Activated T-cell treated with anti-CD3 and anti-CD28 coated beads, Interleukin-2, amount 50 U/mL, for 72 hours (primary cell): Measurements from ENCODE around the gene AFF3. TPM values are rescaled to one million over a fixed set of nuclear protein-coding genes. Genes with fewer than 3 reads are reported as not detected.
A peak's percentile ranks its signal among the peaks of the same experiment; 100 is the strongest.
"Not testable (repeated sequence)": the region's sequence is repeated elsewhere in the genome, so short reads cannot be mapped to it uniquely, and the experiment has no call there.

Source experiments
- ATAC-seq, 2 donors: fragments of 150-1000 bp; cut with Tn5 transposase; replicated peaks in 1 of 2; 2 replicates each; pipeline ENCODE4 v1.10.0; 2021; ENCODE audit warnings: moderate library complexity in 2 of 2, mild to moderate bottlenecking in 1 of 2
- DNase-seq, 2 donors: peaks; one replicate each; pipeline ENCODE4 v3.0.0; 2021 to 2022; ENCODE audit warnings: mixed read lengths in 1 of 2
- H3K27ac Mint-ChIP-seq: one replicate; pipeline ENCODE4 v1.8.0; 2022; ENCODE audit warnings: mild to moderate bottlenecking, moderate library complexity, mixed read lengths
- H3K27me3 Mint-ChIP-seq: one replicate; pipeline ENCODE4 v1.8.0; 2022; ENCODE audit warnings: low read depth, mixed read lengths
- H3K36me3 Mint-ChIP-seq, 2 donors: one replicate each; pipeline ENCODE4 v1.8.0; 2022; ENCODE audit warnings: mixed read lengths in 2 of 2, mild to moderate bottlenecking in 1 of 2; ENCODE audit not compliant: insufficient read depth in 2 of 2
- H3K4me1 Mint-ChIP-seq: one replicate; pipeline ENCODE4 v1.8.0; 2022; ENCODE audit warnings: low read depth, mixed read lengths
- H3K4me3 Mint-ChIP-seq, 2 donors: one replicate each; pipeline ENCODE4 v1.8.0; 2022; ENCODE audit warnings: mild to moderate bottlenecking in 2 of 2, mixed read lengths in 2 of 2, moderate library complexity in 2 of 2
- H3K9me3 Mint-ChIP-seq, 2 donors: one replicate each; pipeline ENCODE4 v1.8.0; 2022; ENCODE audit warnings: mixed read lengths in 2 of 2
- total RNA-seq, 2 donors: library from RNA; stranded (reverse); gene quantifications; one replicate each; pipeline ENCODE4 v1.2.3, GENCODE V29; 2022

The AFF3 gene
- total RNA-seq, 2 donors from 2014 or later = 0.39 to 2.6 TPM

DNA sequence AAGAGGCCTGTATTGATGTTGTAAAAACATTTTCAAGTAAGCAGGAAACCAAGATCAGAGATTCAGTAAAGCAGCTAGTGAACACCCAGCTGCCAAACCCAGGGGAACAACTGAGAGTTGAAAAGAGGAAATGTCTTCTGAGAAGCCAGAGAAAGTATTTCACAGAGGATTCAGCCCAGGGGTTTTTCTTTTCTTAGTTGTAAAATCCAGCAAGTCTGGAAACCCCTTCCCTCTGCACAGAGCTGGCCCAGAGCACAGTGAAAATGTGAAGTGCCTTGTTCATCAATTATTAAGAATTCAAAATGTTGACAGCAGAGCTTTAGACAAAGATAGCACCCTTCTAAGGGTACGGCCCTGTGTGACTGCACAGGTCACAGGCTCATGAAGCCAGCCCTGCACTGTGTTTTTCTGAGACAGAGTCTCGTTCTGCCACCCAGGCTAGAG is 28.4 kb downstream of the AFF3 start:
- Mint-ChIP-seq H3K27me3 (no peaks in the 10 kb centered on the region), H3K9me3 (peaks cover 6 to 7% of the 10 kb centered on the region in 2 donors), H3K4me3 (no peak overlapping the region), H3K36me3 (peaks cover 7 to 8% of the 10 kb centered on the region in 2 donors), H3K4me1 (peaks cover 22% of the 10 kb centered on the region), H3K27ac (no peak overlapping the region)
- DNase-seq (no peak), ATAC-seq (peak in 1 of 2 donors; percentile 13)

DNA sequence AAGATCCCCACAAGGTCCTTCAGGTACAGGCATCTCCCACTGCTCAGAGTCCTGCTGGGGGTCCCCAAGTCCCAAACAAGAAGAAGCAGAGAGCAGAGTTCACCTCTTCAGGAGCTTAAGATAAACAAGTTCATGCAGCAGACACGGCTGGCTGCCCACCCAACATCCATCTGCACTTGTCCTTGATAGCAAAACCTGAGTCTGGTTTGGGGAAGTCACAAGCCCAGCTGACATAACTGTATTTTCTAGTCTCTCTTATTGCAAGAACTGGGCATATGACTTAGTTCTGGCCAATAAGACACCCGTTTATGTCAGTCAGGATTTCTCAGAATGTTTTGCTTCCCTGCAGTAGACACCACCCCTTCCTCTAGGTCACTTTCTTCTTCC is 31.8 kb downstream of the AFF3 start:
- Mint-ChIP-seq H3K4me1 (peaks cover 24% of the 10 kb centered on the region), H3K27me3 (peaks cover 16% of the 10 kb centered on the region), H3K36me3 (peaks cover 0 to 3% of the 10 kb centered on the region in 2 donors), H3K27ac (no peak overlapping the region), H3K4me3 (no peak overlapping the region), H3K9me3 (no peaks in the 10 kb centered on the region)
- ATAC-seq (no peak), DNase-seq (no peak)

DNA sequence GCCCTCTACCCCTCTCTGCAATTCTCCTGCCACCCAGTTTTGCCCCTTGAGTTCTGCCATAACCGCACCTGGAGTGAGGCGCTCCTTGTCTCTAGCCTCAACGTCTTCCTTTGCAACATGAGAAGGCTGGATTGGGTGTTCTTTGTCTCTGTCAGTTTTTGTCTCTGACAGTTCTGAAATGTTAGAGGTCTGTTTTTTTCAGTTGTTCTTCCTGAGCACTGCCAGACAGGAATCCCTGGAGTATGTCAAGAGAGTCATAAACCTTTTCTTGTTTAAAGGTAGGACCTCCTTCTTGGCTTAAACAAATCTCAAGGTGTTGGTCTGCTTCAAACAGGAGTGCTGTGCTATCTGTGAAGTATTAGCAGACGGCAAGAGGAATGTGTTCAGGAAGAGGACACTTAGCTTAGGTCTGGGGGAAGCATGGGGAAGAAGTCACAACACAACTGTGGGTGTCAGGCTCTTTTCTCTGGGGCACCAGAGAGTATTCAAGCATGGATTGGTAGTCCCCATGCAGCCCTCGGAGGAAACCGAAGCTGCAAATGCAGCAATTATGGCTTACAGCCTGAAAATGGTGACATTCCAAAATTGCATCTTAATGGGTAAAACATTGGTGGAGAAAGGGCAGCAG is 32.3 kb downstream of the AFF3 start:
- Mint-ChIP-seq H3K9me3 (no peaks in the 10 kb centered on the region), H3K27ac (no peak overlapping the region), H3K36me3 (peaks cover 0 to 3% of the 10 kb centered on the region in 2 donors), H3K4me3 (no peak overlapping the region), H3K27me3 (peaks cover 17% of the 10 kb centered on the region), H3K4me1 (peaks cover 28% of the 10 kb centered on the region)
- DNase-seq = no peak
- ATAC-seq = no peak

DNA sequence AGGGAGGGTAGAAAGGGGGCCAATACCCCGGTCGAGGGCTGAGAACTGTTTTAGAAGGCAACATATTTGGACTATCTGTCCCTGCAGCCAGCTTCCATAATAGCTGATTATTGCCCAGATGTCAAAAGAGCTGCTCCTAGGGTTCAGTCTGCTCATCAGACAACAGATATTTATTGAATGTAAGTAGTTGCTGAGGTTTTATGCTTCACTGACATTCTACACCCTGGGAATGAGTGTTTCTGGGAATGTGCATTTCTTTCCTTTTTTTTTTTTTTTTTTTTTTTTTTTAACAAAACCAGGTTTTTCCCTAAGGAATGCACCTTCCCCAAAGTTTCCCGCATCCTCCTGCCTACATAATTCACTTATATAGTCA is 33.8 kb downstream of the AFF3 start:
- H3K4me3 Mint-ChIP-seq, H3K36me3 Mint-ChIP-seq, H3K9me3 Mint-ChIP-seq, DNase-seq, ATAC-seq, H3K27ac Mint-ChIP-seq: not testable (repeated sequence)
- Mint-ChIP-seq H3K4me1 (peaks cover 15% of the 10 kb centered on the region), H3K27me3 (peaks cover 17% of the 10 kb centered on the region)

DNA sequence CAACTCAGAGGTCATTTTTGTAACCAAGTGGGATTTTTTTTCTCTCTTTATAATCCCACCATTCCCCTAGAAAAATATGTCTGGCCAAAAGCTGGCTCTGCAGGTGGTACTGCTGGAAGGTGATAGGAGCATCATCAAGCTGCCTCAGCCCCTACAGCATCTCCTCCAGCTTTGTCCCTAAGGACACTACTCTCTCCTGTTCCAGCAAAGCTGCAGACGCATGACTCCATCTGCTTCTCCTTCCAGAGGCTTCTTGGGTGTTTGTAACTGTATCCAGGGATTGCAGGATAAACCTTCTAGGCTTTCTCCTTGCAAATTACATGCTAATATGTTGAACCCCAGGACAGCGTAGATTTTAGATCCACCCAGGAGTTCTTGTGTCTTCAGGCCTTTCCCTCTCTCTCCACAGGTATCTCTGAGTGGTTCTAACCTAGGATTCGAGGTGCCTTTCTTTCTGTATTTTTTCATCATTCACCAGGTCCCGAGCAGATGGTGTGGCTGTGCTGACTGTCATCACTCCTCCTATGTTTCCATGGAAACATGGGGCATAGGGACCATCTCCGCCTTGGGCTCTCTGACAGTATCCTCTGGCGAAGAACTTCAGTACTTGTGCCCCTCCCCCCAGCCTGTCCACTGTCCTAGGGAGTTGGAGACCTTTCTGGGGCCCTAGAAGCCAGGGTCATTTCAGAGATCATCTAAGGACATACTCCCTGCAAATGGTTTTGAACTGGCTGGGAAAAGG is 34.3 kb downstream of the AFF3 start:
- ATAC-seq (no peak), DNase-seq (no peak)

DNA sequence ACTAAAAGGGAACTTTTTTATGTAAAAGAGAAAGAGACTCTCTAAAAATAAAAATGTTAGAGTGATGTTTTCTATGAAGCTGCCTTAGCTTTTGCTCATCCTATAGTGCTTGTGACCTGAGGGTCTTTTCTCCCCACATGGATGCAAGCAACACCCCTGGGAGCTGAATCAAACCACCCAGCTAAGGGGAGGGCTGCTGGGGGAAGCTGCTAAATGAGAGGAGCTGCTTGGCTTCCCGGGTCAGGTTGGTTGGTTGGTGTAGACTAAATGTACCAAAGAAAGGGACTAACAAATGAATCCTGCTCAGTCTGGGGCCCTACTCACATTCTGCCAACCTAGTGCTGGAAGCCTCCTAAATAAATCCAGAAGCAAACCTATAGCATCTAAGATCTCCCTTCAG is 35.0 kb downstream of the AFF3 start:
- Mint-ChIP-seq H3K27me3 (peaks cover 23% of the 10 kb centered on the region), H3K9me3 (no peaks in the 10 kb centered on the region), H3K27ac (no peak overlapping the region), H3K36me3 (no peaks in the 10 kb centered on the region), H3K4me1 (peaks cover 6% of the 10 kb centered on the region), H3K4me3 (no peak overlapping the region)
- no peak for DNase-seq
- no peak for ATAC-seq

More for the DNA sequence above, 34.3 kb downstream of the AFF3 start:
- Mint-ChIP-seq H3K9me3 (no peaks in the 10 kb centered on the region), H3K27me3 (peaks cover 20% of the 10 kb centered on the region), H3K27ac (no peak overlapping the region), H3K36me3 (no peaks in the 10 kb centered on the region), H3K4me1 (peaks cover 9% of the 10 kb centered on the region), H3K4me3 (no peak overlapping the region)

DNA sequence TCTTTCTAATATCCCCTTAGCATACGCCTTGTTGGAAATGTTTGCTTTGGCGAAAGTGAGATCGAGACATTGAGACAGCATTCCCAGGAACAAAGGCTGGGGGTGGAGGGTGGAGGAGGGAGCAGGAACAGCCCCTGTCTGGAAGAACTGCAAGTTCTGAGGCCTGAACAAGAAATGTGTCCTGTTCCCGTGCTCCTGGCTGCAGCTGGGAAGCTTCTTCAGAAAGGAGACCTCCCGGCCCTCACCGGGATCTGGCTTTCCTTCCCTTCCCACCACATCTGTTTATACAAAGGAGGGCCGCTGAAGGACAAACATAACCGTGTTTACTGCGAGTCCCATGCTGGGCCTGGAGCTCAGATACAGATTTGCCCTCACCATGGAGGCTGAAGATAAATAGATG is 35.9 kb downstream of the AFF3 start:
- Mint-ChIP-seq H3K4me3 (no peak overlapping the region), H3K27me3 (peaks cover 23% of the 10 kb centered on the region), H3K36me3 (no peaks in the 10 kb centered on the region), H3K27ac (no peak overlapping the region), H3K4me1 (peaks cover 6% of the 10 kb centered on the region), H3K9me3 (no peaks in the 10 kb centered on the region)
- DNase-seq (no peak), ATAC-seq (no peak)

DNA sequence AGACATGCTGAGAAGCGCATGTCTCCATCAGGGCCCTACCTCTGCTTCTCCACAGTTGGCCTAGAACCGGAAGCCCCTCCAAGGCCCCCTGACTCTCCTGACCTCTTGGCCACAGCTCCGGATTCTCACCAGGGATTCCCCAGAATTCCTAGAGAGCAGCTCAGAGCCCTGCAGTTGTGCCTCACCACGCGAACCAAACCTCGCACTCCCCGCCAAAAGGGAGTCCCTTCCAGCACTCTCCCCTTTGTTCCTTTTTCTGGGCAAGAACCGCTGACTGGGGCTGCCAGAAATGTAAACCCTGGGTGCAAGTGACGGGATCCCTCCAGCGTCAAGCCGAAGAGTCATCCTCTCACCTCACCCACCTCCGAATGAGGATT is 36.7 kb downstream of the AFF3 start:
- H3K4me3 Mint-ChIP-seq = peak overlapping the region; percentile 69 to 79
- H3K27ac Mint-ChIP-seq = peak overlapping the region; percentile 57
- peaks cover 6% of the 10 kb centered on the region for H3K4me1 Mint-ChIP-seq
- no peaks in the 10 kb centered on the region for H3K36me3 Mint-ChIP-seq
- ATAC-seq (no peak), DNase-seq (no peak)
- H3K27me3 Mint-ChIP-seq = peaks cover 23% of the 10 kb centered on the region
- H3K9me3 Mint-ChIP-seq = no peaks in the 10 kb centered on the region

DNA sequence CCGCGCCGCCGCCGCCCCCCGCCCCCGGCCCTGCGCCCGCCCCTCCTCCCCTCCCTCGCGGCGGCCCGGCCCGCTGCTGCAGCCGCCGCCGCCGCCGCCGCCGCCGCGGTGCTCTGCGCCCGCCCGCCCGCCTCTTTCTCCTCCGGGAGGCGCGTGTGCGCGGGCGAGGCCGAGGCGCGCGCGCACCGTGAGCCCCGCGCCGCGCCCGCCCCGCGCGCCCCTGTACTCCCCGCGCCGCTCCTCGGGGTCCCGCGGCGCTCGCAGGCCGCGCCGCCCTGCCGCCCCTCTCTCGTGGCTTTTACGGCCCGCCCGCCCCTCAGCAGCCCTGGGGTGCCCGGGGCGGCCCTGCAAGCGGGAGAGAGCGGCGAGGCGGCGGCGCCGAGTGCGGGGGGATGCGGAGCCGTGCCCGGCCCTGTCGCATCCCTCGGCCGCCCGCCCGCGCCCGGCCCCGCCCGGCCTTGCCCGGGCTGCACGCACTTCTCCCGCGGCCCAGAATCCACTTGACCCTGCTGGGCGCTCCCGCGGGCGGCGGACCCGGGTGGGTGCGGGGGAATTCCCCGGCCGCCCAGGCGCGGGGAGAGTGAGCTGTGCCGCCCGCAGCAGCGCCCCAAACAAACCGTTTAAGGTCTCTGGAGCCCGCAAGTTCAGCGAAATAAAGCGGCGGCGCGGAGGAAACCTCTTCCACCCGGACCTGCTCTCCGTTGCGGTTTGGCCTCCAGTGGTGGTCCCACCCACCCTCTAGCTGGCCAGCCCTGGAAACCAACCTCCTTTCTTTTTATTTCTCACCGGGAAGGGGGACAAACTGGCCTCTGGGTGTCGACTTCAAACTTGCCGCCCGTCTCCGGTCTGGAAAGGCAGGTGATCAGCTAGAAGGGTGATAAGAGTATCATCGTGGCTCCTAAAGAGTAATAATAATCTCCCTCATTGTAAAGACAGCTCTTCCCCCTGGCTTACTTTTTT is 37.4 kb downstream of the AFF3 start:
- Mint-ChIP-seq H3K27ac (no peak overlapping the region), H3K36me3 (no peaks in the 10 kb centered on the region), H3K4me1 (peaks cover 6% of the 10 kb centered on the region), H3K4me3 (peak overlapping the region; percentile 69 to 79), H3K9me3 (no peaks in the 10 kb centered on the region), H3K27me3 (peaks cover 23% of the 10 kb centered on the region)
- DNase-seq = peak; percentile 12 to 33
- ATAC-seq = peak; percentile 74 to 78

DNA sequence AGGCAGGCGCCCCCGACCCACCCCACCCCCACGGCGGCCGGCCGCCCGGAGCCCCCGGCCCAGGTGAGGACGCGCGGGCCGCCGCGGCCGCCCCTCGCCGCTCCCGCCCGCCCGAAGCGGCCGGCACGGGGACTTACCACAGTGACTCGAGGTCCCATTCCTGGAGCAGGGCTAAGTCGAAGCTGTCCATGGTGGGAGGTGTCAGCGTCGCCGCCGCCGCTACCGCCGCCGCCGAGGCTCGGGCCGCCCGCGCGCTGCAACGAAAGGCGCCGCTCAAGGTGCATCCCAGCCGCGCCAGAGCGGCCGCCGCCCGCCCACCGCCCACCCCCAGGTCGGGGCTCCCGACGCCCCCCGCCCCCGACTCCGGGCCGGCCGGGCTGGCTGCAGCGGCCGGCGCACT is 38.1 kb downstream of the AFF3 start:
- not testable (repeated sequence) for H3K4me1 Mint-ChIP-seq, H3K27ac Mint-ChIP-seq, DNase-seq, H3K4me3 Mint-ChIP-seq, H3K9me3 Mint-ChIP-seq, H3K36me3 Mint-ChIP-seq
- H3K27me3 Mint-ChIP-seq = peaks cover 23% of the 10 kb centered on the region
- peak; percentile 44 to 47 for ATAC-seq

DNA sequence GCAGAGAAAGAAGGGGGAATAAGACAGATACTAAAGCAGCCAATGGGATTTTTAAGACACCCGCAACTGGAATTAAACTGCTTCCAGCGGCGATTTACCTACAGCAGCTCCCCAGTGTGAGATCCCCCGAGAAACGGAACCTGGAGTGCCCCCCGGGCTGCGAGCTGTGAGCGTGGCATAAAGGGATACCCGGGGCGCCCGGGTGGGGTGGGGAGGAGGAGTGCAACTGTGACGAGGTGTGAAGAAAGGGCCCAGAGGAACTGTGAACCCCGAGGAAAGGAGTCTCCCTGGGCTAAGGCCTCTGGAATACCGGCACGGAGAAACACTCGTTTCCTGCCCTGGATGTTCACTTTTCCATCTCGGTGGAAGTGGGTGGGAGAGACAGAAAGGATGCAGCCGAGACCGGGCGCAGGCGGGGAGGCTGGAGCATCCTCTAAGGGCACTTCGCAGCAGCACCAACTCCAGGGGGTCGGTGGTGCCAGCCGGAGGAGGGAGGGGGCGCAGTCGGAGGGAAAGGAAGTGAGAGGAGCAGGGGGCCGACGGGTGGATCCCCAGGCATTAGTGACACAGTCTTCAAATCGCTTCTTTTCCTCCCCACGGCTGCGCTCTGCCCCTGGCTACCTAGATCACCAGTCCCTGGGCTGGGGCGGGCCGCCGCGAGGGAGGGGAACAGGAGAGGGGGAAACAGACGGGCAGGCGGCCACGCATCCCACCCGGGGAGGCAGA is 38.7 kb downstream of the AFF3 start:
- Mint-ChIP-seq H3K4me3 (peak overlapping the region in 1 of 2 donors; percentile 29), H3K27me3 (peaks cover 23% of the 10 kb centered on the region)
- not testable (repeated sequence) for H3K36me3 Mint-ChIP-seq, H3K4me1 Mint-ChIP-seq, DNase-seq, ATAC-seq, H3K9me3 Mint-ChIP-seq, H3K27ac Mint-ChIP-seq

DNA sequence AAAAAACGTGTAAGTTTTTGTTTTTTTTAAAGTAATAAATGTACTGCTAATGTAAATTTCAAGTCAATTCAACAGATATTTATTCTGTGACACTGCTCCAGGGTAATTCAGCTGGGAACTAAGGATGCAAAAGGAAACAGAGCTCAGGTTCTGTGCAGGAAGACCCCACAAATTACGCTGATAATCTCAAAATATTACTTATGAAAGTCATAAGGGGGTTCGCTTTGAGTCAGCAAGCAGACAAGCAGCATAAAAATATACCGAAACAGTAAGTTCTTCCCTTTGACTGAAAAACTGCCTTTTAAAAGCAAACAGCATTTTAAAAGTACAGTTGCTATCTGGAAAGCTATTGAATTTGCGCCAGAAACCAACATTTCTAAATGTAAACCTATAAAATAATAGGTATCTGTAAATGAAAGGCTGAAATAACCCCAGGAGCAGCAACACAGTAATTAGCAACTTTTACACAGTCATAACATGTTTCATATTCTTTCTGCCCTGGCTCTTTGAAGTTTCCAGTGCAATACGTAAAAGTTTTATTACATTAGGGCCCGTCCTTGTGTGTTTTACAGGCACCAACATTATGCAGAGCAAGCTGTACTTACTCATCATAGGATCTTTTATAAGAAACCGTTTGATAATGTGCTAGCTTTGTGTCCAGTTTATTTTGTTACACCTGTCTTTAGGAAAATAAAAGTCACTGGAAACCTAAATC is 39.8 kb downstream of the AFF3 start:
- H3K4me1 Mint-ChIP-seq, ATAC-seq, H3K36me3 Mint-ChIP-seq, H3K9me3 Mint-ChIP-seq, DNase-seq, H3K27ac Mint-ChIP-seq: not testable (repeated sequence)
- Mint-ChIP-seq H3K4me3 (peak overlapping the region in 1 of 2 donors; percentile 55), H3K27me3 (peaks cover 18% of the 10 kb centered on the region)
